Mesenchymal stem cell (in vitro differentiated cells and primary cell): ENCODE measurements around the gene BCL10.

Source experiments
- DNase-seq: peaks from one replicate; pipeline ENCODE4 v3.0.0-alpha.2; 2013
- H2AFZ ChIP-seq: one replicate; pipeline ENCODE4 v1.6.1; 2013; ENCODE audit warnings: low read depth, mild to moderate bottlenecking, control low read depth, inconsistent platforms, low read length, moderate library complexity
- H2AK5ac ChIP-seq: 2 replicates; pipeline ENCODE4 v1.6.1; 2013; ENCODE audit warnings: low read length, moderate library complexity, mild to moderate bottlenecking, inconsistent platforms; ENCODE audit not compliant: severe bottlenecking
- H2BK120ac ChIP-seq: one replicate; pipeline ENCODE4 v1.6.1; 2013; ENCODE audit warnings: low read depth, mild to moderate bottlenecking, inconsistent platforms, low read length, moderate library complexity
- H2BK12ac ChIP-seq, 2 experiments: one replicate each; pipeline ENCODE4 v1.6.1; 2013; ENCODE audit warnings: inconsistent platforms in 2 of 2, low read length in 2 of 2, mild to moderate bottlenecking in 2 of 2, moderate library complexity in 2 of 2, control low read depth in 1 of 2
- H2BK15ac ChIP-seq: one replicate; pipeline ENCODE4 v1.6.1; 2013; ENCODE audit warnings: mild to moderate bottlenecking, low read depth, inconsistent platforms; ENCODE audit not compliant: poor library complexity, severe bottlenecking
- H2BK5ac ChIP-seq: 2 replicates; pipeline ENCODE4 v1.6.1; 2013; ENCODE audit warnings: low read depth, mild to moderate bottlenecking, low read length, control low read depth, inconsistent platforms; ENCODE audit not compliant: poor library complexity, severe bottlenecking
- H3K14ac ChIP-seq, 2 experiments: one replicate each; pipeline ENCODE4 v1.6.1; 2013; ENCODE audit warnings: inconsistent platforms in 2 of 2, low read length in 2 of 2, control low read depth in 1 of 2, mild to moderate bottlenecking in 1 of 2, moderate library complexity in 1 of 2
- H3K18ac ChIP-seq, 2 experiments: one replicate each; pipeline ENCODE4 v1.6.1; 2013; ENCODE audit warnings: inconsistent platforms in 2 of 2, low read length in 2 of 2, control low read depth in 1 of 2, low read depth in 1 of 2, mild to moderate bottlenecking in 1 of 2
- H3K23ac ChIP-seq, 2 experiments: one replicate each; pipeline ENCODE4 v1.6.1; 2013; ENCODE audit warnings: inconsistent platforms in 2 of 2, low read length in 2 of 2, mild to moderate bottlenecking in 2 of 2, moderate library complexity in 2 of 2, control low read depth in 1 of 2
- H3K27ac ChIP-seq: 2 replicates; pipeline ENCODE4 v1.5.1; 2013; ENCODE audit warnings: mild to moderate bottlenecking, moderate library complexity, low read length, control low read depth, inconsistent platforms; ENCODE audit not compliant: poor library complexity, severe bottlenecking
- H3K27me3 ChIP-seq, 2 experiments: 2 replicates each; pipeline versions ENCODE4 v1.6.1 to v1.7.0; 2013; ENCODE audit warnings: low read length in 2 of 2, mild to moderate bottlenecking in 2 of 2, moderate library complexity in 2 of 2, control low read depth in 1 of 2, inconsistent platforms in 1 of 2; ENCODE audit not compliant: control insufficient read depth in 1 of 2, insufficient read depth in 1 of 2
- H3K36me3 ChIP-seq, 2 experiments: 2 replicates each; pipeline versions ENCODE4 v1.6.1 to v1.7.0; 2013; ENCODE audit warnings: low read length in 2 of 2, control low read depth in 1 of 2, inconsistent platforms in 1 of 2, low read depth in 1 of 2, mild to moderate bottlenecking in 1 of 2; ENCODE audit not compliant: insufficient read depth in 2 of 2, control insufficient read depth in 1 of 2
- H3K4ac ChIP-seq, 2 experiments: one replicate each; pipeline ENCODE4 v1.6.1; 2013; ENCODE audit warnings: inconsistent platforms in 2 of 2, low read length in 2 of 2, mild to moderate bottlenecking in 2 of 2, moderate library complexity in 2 of 2, control low read depth in 1 of 2, low read depth in 1 of 2
- H3K4me1 ChIP-seq: 2 replicates; pipeline ENCODE4 v1.6.1; 2013; ENCODE audit warnings: low read depth, low read length, control low read depth; ENCODE audit not compliant: control insufficient read depth, insufficient read depth
- H3K4me2 ChIP-seq: 2 replicates; pipeline ENCODE4 v1.6.1; 2013; ENCODE audit warnings: low read length, mild to moderate bottlenecking, inconsistent platforms; ENCODE audit not compliant: poor library complexity, severe bottlenecking
- H3K4me3 ChIP-seq, 2 experiments: 2 replicates each; pipeline versions ENCODE4 v1.5.1 to v1.7.0; 2013; ENCODE audit warnings: low read length in 2 of 2, mild to moderate bottlenecking in 2 of 2, control low read depth in 1 of 2, low read depth in 1 of 2; ENCODE audit not compliant: insufficient read depth in 1 of 2
- H3K79me1 ChIP-seq: replicated peaks from 2 replicates; pipeline ENCODE4 v1.6.1; 2013; ENCODE audit warnings: mild to moderate bottlenecking, control low read depth, low read length, inconsistent platforms; ENCODE audit not compliant: poor library complexity, severe bottlenecking
- H3K9ac ChIP-seq: 2 replicates; pipeline ENCODE4 v1.7.0; 2013; ENCODE audit warnings: mild to moderate bottlenecking, low read length, moderate library complexity
- H3K9me3 ChIP-seq: 2 replicates; pipeline ENCODE4 v1.7.0; 2013; ENCODE audit warnings: mild to moderate bottlenecking, low read length; ENCODE audit not compliant: control insufficient read depth
- H4K8ac ChIP-seq: one replicate; pipeline ENCODE4 v1.6.1; 2013; ENCODE audit warnings: inconsistent platforms, mild to moderate bottlenecking, low read length, moderate library complexity
- H4K91ac ChIP-seq: one replicate; pipeline ENCODE4 v1.6.1; 2013; ENCODE audit warnings: mild to moderate bottlenecking, low read length, inconsistent platforms
- WGBS: methylation state at CpG from one replicate; pipeline ENCODE4 v1.1.7; 2013; ENCODE audit warnings: mixed read lengths; 5-methylcytosine and 5-hydroxymethylcytosine counted together

Gene BCL10

DNA sequence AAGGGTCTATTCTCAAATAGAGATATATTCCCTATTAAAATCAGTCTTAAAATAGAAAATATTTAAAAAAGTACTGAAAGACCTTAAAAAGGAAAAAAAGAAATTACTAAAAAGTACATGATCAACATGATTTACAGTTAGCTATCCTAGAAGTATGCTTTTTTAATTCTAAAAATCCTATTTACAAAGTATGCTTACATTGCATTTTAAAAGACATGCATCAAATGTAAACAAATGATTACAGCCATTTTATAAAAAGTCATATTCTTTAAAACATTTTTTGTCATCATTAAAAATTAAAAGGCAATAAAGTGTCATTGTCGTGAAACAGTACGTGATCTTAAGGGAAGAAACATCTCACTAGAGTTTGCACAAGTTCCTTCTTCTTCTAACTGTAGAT is 9.1 kb downstream of the BCL10 start:
- no peak overlapping the region for H4K91ac ChIP-seq
- no peak overlapping the region for H3K4me3 ChIP-seq
- WGBS, result 100% methylated on average over 2 of the region's 2 CpGs
- peaks cover 14 to 89% of the 10 kb centered on the region in 2 experiments for H3K36me3 ChIP-seq
- peaks cover 7% of the 10 kb centered on the region for H3K79me1 ChIP-seq
- no peak overlapping the region for H3K27ac ChIP-seq
- no peak overlapping the region for H3K23ac ChIP-seq
- H3K14ac ChIP-seq, result no peak overlapping the region
- DNase-seq, result no peak
- H4K8ac ChIP-seq, result no peak overlapping the region
- H3K4ac ChIP-seq, result no peak overlapping the region
- no peak overlapping the region for H2AK5ac ChIP-seq
- no peak overlapping the region for H2BK15ac ChIP-seq
- no peak overlapping the region for H2BK5ac ChIP-seq
- H3K4me2 ChIP-seq, result no peak overlapping the region
- H3K9ac ChIP-seq, result no peak overlapping the region
- peaks cover 2% of the 10 kb centered on the region for H3K4me1 ChIP-seq
- no peak overlapping the region for H2AFZ ChIP-seq
- H2BK120ac ChIP-seq, result no peak overlapping the region
- no peak overlapping the region for H3K18ac ChIP-seq
- H2BK12ac ChIP-seq, result no peak overlapping the region
- no peaks in the 10 kb centered on the region for H3K9me3 ChIP-seq
- no peaks in the 10 kb centered on the region for H3K27me3 ChIP-seq

DNA sequence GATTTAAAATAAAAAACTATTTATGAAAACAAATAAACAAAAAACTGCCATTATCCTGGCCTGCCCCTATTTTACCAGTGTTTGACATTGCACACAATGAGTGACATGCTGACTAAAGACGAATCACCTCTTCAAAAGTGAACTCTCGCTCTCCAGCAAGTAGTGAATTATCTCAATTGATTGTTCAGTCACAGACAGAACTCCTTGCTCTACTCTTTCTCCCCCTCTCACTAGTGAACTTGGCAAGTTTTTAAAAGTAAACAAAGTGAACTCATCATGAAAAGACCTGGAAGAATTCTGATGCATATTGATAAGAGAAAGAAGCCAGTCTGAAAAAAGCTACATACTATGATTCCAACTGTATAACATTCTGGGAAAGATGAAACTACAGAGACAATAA is 12.3 kb downstream of the BCL10 start:
- peaks cover 13 to 66% of the 10 kb centered on the region in 2 experiments for H3K36me3 ChIP-seq
- H3K79me1 ChIP-seq, result peaks cover 7% of the 10 kb centered on the region
- no peak overlapping the region for H2AFZ ChIP-seq
- H3K27ac ChIP-seq, result no peak overlapping the region
- no peak overlapping the region for H3K23ac ChIP-seq
- no peak overlapping the region for H2AK5ac ChIP-seq
- H2BK15ac ChIP-seq, result no peak overlapping the region
- H3K27me3 ChIP-seq, result no peaks in the 10 kb centered on the region
- no peak overlapping the region for H3K4ac ChIP-seq
- H3K18ac ChIP-seq, result no peak overlapping the region
- H2BK5ac ChIP-seq, result no peak overlapping the region
- no peaks in the 10 kb centered on the region for H3K9me3 ChIP-seq
- H3K4me1 ChIP-seq, result no peaks in the 10 kb centered on the region
- H3K4me3 ChIP-seq, result no peak overlapping the region
- no peak for DNase-seq
- H3K14ac ChIP-seq, result no peak overlapping the region
- no peak overlapping the region for H3K9ac ChIP-seq
- H3K4me2 ChIP-seq, result no peak overlapping the region
- no peak overlapping the region for H4K8ac ChIP-seq
- H2BK12ac ChIP-seq, result no peak overlapping the region
- H4K91ac ChIP-seq, result no peak overlapping the region
- no peak overlapping the region for H2BK120ac ChIP-seq
- 77% methylated on average over 2 of the region's 2 CpGs for WGBS

DNA sequence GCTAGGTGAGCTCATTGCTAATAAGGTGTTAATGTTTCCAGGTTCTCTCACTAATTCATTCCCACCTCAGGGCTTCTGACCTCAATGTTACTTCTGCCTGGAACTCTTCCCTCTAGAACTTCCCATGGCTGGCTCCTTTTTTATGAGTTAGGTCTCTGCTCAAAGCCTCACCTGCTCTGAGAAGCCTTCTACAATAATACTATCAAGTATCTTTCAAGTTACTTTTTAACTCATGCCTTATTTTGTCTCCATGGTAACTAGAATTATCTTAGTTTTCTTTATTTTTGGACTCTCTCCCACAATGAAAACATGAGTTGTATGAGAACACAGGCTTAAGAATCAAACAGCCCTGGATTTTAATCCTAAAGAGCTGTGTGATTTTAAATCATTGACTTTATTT is 13.4 kb downstream of the BCL10 start:
- no peaks in the 10 kb centered on the region for H3K27me3 ChIP-seq
- DNase-seq, result no peak
- peaks cover 4% of the 10 kb centered on the region for H3K79me1 ChIP-seq
- H2BK12ac ChIP-seq, result no peak overlapping the region
- H2BK15ac ChIP-seq, result no peak overlapping the region
- H3K14ac ChIP-seq, result no peak overlapping the region
- no peak overlapping the region for H3K4ac ChIP-seq
- H2BK120ac ChIP-seq, result no peak overlapping the region
- no peak overlapping the region for H3K23ac ChIP-seq
- no peaks in the 10 kb centered on the region for H3K4me1 ChIP-seq
- no peak overlapping the region for H2BK5ac ChIP-seq
- H3K4me3 ChIP-seq, result no peak overlapping the region
- peaks cover 12 to 59% of the 10 kb centered on the region in 2 experiments for H3K36me3 ChIP-seq
- H3K4me2 ChIP-seq, result no peak overlapping the region
- H3K9me3 ChIP-seq, result no peaks in the 10 kb centered on the region
- no peak overlapping the region for H3K27ac ChIP-seq
- no peak overlapping the region for H3K9ac ChIP-seq
- H4K91ac ChIP-seq, result no peak overlapping the region
- H4K8ac ChIP-seq, result no peak overlapping the region
- H3K18ac ChIP-seq, result no peak overlapping the region
- no peak overlapping the region for H2AFZ ChIP-seq
- H2AK5ac ChIP-seq, result no peak overlapping the region

DNA sequence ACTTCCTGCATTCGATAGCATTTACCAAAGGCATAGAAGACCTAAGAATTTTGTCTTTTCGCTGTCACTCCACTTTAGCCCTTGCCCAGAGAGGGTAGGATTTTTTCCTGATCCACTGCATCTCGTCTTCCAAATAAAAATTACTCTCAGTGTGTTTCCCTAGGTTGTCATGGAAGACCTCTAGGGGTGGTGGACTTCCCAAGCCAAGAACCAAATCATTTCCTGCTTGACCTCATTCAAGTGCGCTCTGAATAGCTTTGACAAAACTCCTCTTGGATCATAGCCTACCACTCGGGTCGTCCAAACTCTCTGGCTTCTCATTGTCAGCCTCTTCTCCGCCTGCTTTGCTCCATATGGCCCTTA is 16.5 kb downstream of the BCL10 start:
- Histone ChIP-seq H3K36me3 (peaks cover 11 to 56% of the 10 kb centered on the region in 2 experiments), H2AK5ac (no peak overlapping the region), H3K18ac (no peak overlapping the region), H2BK12ac (no peak overlapping the region), H2AFZ (peak overlapping the region; percentile 46), H3K79me1 (peaks cover 4% of the 10 kb centered on the region), H2BK15ac (no peak overlapping the region), H4K8ac (peak overlapping the region; percentile 60), H2BK5ac (no peak overlapping the region), H3K9ac (peak overlapping the region; percentile 95), H3K27me3 (no peaks in the 10 kb centered on the region), H3K23ac (no peak overlapping the region), H3K4me2 (peak overlapping the region; percentile 41), H3K4me1 (no peaks in the 10 kb centered on the region), H3K14ac (no peak overlapping the region), H3K4ac (no peak overlapping the region), H3K27ac (no peak overlapping the region), H3K9me3 (no peaks in the 10 kb centered on the region), H3K4me3 (peak overlapping the region in 1 of 2 experiments; percentile 96), H4K91ac (no peak overlapping the region), H2BK120ac (no peak overlapping the region)
- DNase-seq, result no peak
- WGBS, result 69% methylated on average over 7 of the region's 7 CpGs
